GM03348 (cell line): ENCODE results near the gene PEX12.
"Not testable (repeated sequence)": the region's sequence is repeated elsewhere in the genome, so short reads cannot be mapped to it uniquely, and the experiment has no call there.

Experiments
- DNase-seq: peaks from one replicate; pipeline ENCODE4 v3.0.0; 2012; ENCODE audit warnings: low spot score

The PEX12 gene

DNA sequence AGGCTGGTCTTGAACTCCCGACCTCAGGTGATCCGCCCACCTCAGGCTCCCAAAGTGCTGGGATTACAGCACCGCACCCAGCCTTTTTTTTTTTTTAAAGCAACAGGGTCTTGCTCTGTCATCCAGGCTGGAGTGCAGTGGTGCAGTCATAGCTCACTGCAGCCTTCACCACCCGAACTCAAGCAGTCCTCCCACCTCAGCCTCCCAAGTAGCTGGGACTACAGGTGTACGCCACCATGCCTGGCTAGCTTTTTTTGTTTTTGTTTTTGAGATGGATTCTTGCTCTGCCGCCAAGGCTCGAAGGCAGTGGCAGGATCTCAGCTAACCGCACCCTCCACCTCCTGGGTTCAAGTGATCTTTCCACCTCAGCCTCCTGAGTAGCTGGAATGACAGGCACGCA, 43.0 kb downstream of the PEX12 start:
- not testable (repeated sequence) for DNase-seq

DNA sequence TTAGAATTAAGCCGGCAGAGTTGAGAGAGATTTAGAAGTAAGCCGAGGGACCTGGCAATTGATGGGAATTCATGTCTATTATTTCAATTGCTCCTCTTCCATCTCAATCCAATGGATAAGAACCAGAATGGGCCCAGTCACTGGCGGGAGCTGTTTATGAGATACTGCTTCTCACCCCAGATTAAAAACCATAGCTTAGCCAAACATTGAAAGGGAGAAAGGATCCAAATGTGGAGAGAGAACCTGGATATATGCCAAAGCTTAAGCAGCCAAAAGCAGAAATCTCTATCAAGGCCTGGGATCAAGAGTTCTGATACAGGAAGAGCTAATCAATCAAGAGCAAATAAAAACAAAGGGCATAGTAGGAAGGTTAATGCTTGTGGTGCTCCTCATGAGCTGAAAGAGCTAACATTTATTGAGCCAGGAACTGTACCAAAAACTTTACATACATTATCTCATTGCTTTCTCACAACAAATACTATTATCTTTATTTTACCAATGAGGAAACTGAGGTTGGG, 43.7 kb downstream of the PEX12 start:
- no peak for DNase-seq

DNA sequence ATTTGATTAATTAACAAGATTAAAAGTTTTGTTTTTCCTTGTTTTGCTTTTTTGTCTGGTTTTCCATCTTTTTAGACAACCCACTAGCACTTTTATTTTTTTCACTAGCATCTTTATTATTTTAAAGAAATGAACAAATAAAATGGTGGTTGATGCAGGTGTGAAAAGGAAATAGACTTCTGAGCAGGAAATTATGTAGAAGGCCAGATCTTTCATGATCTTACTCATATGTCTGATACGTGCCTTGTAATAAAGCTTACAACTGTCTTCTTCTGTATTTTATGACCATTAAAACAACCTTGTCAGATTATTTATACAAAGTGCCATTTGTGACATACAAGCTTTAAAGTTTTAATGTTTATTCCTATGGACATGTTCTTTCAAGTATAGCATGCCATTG, 47.2 kb downstream of the PEX12 start:
- DNase-seq, result no peak

DNA sequence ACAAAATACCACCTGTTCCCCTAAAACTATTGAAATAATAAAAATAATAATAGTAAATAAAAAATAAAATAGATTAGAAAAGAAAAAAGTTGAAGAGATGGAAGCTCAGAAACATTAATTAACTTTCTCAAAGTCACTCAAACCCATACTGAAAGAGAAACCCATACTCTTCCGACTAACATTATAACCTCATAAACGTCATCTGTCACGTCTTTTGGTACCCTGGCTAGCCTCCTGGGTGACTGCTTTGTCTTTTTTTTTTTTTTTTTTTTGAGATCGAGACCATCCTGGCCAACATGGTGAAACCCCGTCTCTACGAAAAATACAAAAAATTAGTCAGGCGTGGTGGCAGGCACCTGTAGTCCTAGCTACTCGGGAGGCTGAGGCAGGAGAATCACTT, 48.5 kb downstream of the PEX12 start:
- no peak for DNase-seq

DNA sequence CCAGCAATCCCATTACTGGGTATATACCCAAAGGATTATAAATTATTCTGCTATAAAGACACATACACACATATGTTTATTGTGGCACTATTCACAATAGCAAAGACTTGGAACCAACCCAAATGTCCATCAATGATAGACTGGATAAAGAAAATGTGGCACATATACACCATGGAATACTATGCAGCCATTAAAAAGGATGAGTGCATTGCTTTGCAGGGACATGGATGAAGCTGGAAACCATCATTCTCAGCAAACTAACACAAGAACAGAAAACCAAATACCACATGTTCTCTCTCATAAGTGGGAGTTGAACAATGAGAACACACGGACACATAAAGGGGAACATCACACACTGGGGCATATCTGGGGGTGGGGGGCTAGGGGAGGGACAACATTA, 49.0 kb downstream of the PEX12 start:
- not testable (repeated sequence) for DNase-seq
